Activated T-helper 1 cell treated with anti-CD3 and anti-CD28 coated beads, Interleukin-2, amount 50 U/mL, for 16 hours (primary cell): Measurements from ENCODE around the gene CA12.

Experiments
- DNase-seq, 2 donors: peaks; one replicate each; pipeline ENCODE4 v3.0.0-alpha.2; 2020; ENCODE audit warnings: low read depth in 1 of 2, low spot score in 1 of 2

Gene CA12

GRCh38 chr15:63312286-63312685, 69.4 kb downstream of the CA12 start:
- no peak for DNase-seq

- DNase-seq: no peak
These were observed 71.0 kb downstream of the CA12 start for GRCh38 chr15:63310646-63311045.

DNA sequence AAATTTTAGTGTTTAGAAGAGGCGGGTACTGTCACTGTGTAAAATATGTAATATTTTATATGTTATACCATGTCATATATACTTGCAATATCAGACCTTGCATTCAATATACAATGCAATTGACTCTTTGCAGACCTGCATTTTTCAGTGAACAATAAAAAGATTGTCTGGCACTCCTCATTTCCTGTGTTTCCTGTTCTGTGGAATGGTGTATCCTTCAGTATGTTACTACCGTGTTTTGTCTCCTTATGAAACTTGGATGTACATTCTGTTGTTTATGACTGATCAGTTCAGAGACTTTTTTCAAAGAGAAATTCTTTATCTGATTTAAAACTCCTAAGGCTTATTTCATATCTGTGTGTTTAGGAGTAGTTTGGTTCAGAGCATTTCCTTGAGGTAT, 72.7 kb downstream of the CA12 start:
- no peak for DNase-seq

GRCh38 chr15:63308491-63308890, 73.2 kb downstream of the CA12 start:
- DNase-seq: no peak

DNA sequence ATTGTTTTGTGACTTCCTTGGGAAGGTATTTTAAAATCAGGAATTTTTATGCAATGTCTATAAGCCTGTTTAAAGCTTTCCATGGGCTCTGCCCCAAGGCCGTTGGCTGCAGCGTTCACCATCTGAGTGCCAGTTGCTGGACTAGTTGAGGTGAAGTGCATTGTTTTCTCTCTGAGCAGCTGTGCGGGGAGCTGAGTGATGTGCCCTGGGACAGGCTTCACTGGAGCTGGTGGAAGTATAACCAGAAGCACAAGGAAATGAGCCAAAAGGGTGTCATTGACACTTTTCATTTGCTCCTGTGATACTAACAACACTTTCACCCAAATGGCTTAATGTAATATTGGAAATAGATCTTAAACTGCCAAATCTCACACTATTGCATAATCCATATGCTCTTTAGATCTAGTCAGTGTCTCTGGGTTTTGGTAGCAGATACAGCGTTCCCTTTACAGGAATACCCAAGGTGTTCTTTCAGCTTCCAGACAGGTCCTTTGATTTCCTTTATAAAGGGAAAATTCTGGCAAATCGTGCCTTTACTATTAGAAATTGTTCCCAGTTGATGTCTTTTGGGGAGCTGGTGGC, 75.1 kb downstream of the CA12 start:
- DNase-seq: no peak

DNA sequence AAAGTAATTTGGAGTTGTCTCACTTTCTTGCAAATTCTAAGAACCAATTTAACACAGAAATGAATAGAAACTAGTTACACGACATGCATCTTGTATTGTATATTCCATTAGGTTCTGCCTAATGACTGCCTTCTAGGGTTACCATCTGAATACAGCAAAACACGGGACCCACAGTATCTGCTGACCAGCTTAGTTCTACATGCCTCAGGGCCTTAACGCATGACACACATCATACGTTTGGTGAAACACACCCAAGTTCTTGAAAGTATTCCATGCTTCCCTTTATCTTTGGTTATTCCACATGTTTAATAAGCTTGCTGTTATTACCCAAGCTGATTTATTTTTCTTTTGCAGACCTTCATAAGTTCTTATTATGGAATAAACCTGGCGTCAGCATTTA, 76.4 kb downstream of the CA12 start:
- no peak for DNase-seq

DNA sequence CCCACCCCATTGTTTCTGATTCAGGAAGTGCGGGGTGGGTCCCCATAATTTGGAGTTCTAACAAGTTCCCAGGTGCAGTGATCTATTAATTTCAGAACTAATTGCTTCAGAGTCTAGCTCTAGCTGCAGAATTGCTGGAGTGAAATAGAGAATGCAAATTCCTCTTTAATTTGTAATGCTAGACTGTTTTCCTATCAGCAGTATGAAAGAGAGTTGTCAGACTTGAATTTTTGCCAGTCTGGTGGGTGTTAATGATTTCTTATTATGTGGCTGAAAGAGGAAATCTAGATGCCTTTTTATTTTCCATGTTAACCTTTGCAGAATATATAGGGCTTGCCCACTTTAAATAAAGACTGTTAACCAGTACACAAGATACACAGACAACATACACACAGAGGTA, 80.6 kb downstream of the CA12 start:
- DNase-seq: no peak

DNA sequence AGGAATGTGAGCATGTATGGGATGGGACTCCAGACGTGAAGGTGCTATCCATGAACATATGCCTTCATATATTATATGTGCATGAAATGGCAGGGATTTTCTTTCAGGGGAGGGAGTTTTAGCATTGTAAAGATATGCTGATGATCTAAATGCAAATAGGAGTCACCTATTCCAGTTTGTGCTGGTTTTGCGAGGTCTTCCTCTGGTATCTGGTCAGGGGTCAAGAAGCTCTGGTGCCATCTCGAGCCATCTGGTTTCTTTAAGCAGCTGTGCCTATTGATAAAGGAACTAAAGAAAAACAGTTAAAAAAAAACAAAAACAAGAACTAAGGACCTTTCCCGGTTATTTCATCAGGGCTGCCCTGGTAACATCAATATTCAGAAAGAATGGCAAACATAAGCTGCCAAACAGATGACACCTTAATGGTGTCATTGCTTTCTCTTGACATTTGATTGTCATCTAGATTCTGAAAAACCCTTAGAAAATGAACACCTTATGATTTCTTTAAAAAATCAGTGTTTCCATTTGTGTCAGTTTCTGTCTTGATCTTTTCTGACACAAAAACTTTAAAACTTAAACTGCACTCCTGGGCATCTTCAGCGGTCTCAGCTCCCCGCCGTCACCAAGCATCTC, 81.6 kb downstream of the CA12 start:
- no peak for DNase-seq

DNA sequence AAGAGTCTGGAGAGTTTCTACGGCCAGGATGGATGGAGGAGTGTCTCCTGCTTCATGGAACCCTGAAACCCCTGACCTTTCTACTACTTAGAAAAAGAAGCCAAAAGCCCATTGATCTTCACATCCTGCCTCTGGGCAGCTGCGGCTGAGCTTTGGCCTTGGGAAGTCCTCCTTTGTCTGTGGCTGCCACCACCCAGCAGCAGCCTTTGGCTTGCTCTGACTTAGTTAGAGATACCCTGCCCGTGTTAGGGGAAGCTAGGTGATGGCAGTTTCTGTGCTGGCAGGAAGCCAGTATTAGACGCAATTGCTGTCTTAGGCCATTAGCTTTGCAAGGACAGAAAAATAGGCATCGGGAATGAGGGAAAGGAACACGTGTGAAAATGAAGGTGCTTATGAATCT, 85.5 kb downstream of the CA12 start:
- no peak for DNase-seq

- no peak for DNase-seq
These were observed 86.3 kb downstream of the CA12 start for GRCh38 chr15:63295341-63295740.

DNA sequence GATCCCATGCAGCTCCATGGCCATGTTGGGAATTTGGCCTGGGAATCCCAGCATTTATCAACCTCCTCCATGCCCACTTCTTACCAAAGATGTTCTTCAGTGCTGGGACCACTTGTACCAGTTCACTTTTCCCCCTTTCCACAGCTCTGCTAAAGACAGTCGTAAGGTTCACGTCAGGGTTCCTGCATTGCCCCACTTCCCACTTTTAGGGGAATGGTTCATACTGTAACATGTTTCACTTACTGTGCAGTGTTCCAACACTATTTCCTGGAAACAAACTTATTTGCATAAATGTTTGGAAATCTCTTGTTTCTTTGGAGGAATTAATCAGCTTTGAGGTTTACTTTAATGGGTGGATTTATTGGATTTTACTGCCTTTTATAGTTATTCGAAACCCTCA, 87.3 kb downstream of the CA12 start:
- no peak for DNase-seq

GRCh38 chr15:63292771-63293170, 88.9 kb downstream of the CA12 start:
- DNase-seq: no peak

DNA sequence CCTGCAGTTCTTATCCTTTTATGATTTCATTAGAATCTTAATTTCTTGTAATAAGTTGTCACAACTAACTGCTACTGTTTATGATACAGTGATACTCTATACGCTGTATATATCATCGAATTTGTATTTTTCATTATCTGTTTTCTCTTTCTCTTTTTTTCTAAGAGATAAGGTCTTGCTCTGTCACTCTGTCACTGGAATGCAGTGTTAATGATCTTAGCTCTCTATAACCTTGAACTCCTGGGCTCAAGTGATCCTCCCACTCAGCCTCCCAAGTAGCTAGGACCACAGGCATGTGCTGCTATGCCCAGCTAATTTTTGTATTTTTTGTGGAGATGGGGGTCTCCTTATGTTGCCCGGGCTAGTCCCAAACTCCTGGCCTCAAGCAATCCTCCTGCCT, 89.4 kb downstream of the CA12 start:
- DNase-seq: no peak

DNA sequence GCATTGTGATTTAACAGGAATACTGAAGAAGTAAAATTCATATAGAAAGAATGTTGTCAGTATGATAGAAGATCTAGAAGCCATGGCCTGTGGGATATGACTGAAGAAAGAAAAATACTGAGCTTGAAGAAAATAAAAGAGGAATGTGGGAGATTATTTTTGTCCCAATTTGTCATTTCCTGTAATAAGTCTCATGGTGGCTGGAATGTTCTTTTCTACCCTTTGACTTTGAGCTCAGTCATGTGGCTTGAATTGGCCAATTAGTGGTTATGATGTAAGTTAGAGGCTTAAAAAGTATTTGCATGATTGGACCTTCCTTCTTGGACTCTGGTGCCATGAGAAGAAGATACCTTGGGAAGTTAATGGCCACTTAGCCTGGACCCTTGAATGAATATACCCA, 90.1 kb downstream of the CA12 start:
- no peak for DNase-seq

DNA sequence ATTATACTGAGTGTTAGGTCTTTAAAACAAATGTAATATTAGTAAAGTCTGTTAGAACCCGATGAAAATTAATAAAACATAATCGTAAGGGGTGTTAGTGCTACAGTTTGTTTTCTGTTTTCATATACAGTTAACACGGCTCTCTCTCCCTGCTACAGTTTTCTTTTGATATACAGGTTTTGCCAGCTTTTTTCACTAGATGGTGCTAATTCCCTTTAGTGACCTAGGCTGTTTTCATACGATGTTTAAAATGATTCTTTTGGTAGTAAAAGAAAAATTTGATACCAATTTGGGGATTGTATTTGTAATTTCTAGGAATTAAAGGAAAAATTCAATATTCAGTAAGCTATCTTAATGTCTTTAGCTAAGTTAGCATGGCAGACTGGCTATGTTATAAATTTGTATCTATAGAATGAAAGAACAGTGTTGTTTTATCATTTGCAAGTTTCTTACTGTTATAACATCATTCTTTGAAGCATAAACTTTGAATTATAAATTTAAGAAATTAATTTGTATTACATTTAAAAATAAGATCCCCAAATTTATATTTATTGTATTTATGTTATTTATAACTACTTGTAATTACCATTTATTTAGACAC, 92.8 kb downstream of the CA12 start:
- no peak for DNase-seq

- DNase-seq: no peak
These were observed 93.3 kb downstream of the CA12 start for GRCh38 chr15:63288342-63288741.

GRCh38 chr15:63287109-63287508, 94.5 kb downstream of the CA12 start:
- DNase-seq: no peak

- no peak for DNase-seq
These were observed 97.3 kb downstream of the CA12 start for GRCh38 chr15:63284335-63284734.

- DNase-seq: no peak
These were observed 98.5 kb downstream of the CA12 start for GRCh38 chr15:63283126-63283525.

- no peak for DNase-seq
These were observed 103.7 kb downstream of the CA12 start for GRCh38 chr15:63277893-63278456.

GRCh38 chr15:63277038-63277892, 104.4 kb downstream of the CA12 start, which contains the start of gene APH1B:
APH1B (plus strand) TSS chr15:63277605; CDS start chr15:63277624, 19 bp downstream.
- DNase-seq: peak; percentile 54 to 73
